CD4-positive, alpha-beta T cell treated with Interleukin-15 for 4 hours (primary cell): ENCODE results near the gene SUSD3.

Experiments used
- DNase-seq: peaks from one replicate; pipeline ENCODE4 v3.0.0-alpha.2; 2020; ENCODE audit warnings: low spot score

SUSD3 gene

DNA sequence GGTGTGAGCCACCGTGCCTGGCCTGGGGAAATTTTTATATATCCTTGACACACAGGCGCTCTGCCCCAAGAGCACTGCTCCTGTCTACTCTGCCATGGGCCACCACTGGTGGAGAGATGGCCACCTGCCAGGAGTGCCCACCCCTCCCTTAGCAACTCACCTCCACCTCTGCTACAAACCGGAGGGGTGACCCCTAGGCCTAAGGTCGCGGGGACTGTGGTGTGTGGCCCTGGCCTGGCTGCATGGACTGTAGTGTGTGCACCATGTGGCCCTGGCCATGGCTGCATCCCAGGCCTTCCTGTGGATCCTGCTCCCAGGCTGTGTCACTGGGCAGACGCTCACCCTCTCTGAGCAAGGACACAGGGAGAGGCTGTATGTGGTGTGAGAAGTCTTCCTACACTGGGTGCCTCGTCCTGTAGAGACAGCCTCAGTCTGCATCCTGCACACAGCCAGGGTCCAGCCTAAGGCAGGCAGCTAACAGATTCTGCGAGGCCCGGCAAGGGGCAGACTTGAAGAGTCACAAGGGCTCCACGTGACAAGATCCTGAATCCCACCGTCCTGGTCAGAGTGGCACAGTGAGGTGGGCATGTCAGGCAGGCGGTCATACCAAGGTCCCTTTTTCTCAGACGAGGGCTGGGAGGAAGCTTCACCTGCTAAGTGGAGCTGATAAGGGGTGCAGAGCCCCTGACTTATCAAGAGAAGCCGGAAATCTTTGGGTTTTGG lies 65.2 kb downstream of the SUSD3 start:
- no peak for DNase-seq

DNA sequence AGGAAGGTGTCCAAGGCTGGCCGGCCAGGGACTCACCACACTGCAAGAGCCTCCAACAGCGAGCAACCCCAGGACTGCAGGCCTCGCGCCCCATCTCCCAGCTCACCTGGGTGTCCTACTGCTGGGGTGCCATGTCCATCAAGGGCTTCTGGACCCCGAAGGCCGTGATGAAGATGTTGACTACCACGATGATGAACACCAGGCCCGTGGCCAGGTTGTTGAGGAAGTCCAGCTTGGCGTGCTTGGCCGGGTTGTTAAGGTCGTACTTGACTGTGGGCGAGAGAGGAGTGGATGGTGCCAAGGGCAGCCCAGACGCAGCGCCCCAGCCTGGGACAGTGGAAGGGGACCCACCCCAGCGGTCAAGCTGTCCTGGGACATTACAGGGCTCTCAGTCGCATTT lies 66.3 kb downstream of the SUSD3 start:
- DNase-seq: no peak

DNA sequence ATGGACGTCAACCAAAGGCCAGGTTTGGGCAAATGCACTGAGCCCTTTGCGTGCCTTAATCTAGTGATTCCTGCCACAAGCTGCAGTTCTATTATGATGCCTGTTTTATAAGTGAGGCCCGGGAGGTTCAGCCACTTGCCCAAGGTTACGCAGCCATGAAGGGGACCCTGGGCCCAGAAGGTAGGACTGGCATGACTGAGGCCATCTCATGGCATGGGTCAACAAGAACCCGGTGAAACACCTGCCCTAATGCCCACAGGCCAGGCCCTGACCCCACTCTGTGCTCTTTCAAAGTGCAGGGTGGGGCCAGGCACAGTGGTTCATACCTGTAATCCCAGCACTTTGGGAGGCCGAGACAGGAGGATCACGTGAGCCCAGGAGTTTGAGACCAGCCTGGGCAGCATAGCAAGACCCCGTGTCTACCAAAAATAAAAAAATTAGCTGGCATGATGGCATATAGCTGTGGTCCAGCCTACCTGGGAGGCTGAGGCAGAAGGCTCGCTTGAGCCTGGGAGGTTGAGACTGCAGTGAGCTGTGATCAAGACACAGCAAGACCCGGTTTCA lies 66.9 kb downstream of the SUSD3 start:
- DNase-seq: no peak

DNA sequence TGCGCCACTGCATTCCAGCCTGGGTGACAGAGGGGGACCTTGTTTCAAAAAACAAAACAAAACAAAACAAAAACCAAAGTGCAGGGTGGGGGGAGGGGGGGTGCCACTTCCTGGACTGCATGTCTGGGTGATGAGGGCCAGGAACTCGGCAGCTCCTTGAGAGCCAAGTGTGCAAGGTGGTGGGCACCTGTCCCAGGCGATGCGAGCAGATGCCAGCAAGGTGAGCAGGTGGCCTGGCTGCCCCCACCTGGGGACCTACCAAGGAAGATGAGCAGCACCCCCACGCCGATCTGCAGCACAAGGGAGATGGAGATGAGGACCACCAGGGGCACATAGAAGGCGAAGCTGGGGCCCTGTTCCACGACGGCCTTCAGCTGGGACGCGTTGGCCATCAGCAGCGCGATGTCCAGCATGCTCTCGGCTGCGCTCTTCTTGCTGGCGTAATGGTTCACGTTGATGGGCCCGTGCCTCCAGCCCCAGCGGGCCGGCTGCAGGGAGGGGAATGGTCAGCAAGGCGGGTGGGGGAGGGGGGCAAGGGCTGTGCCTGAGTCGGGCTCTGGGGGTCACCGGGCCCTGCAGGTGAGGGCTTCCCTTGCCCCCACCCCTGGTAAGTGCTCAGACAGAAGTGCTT lies 67.8 kb downstream of the SUSD3 start:
- DNase-seq: no peak

DNA sequence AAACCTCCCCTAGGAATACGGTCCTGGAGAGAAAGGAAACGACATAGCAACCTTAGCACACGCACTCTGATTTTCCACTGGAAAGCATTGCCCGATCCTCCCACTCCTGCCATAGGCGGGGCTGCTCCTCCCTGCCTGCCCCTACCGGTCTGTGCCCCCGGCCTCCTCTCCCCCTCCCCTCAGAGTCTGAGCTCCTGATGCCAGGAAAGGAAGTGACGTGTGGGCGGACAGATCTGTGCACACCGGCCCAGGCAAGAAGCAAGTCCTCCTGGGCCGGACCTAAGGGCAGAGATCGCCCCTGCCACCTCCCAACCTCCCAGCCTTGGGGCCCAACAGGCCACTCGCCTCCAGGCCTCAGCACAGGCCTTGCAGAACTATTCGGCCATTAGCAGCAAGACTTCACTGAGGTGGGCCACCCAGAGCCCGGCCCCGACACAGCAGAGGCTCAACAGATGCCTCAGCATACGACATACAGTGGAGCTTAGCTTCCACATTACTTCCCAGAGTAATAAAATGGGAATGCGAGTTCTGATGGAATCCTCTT lies 68.4 kb downstream of the SUSD3 start:
- DNase-seq: no peak

DNA sequence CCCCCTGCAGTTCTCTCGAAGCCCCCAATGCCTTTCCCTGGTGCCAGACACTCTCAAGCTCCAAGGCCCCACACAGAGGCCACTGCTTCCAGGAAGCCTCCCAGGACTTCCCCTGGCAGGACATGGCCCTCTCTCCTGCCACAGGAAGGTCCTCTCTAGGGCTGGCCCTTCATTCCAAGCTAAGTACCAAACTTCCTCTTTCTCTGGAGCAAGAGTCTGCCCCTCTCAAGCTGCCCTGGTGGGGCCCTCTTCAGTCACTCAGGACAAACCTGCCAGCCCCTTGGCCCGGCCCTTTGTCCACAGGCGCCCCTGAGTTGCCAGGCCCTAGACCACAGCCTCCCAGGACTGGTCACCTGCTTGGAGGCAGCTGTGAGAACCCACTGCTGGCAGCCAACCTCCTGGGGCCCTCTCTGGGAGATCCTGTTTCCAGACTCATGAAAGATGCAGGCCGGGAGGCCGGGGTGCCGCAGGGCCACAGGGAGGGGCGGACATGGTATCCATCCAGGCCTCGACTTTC lies 69.0 kb downstream of the SUSD3 start:
- DNase-seq: no peak

DNA sequence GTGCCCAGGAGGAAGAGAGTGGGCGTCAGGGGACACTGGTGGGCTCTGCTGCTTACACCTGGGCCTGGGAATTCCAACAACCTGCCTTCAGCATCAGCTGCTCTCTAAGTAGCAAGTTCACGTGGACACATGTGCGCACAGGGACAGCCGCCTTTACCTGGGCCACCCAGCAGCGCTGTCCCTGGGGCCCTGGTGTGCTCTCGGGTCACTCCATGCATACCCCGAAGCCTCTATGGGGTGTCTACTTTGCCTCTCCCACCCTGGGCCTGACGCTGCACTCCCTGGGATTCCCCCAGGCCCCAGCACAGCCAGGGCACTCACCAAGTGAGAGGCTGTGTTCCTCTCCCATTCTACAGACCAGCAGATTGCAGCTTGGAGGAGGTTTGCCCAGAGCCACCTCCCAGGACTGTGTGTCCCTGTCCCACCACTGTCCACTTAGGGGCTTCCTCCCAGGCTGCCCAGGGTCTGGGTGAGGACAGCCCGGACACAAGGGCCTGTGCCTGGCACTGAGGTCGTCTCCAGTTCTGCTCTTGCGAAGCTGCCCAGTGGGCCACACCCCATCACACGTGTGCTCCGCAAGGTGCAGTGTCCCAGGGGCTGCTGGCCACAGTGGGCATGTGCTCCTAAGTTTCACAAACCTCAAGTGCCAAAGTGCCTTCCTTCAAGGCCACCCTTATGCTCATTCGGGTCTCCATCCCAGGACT lies 69.7 kb downstream of the SUSD3 start:
- DNase-seq: no peak

DNA sequence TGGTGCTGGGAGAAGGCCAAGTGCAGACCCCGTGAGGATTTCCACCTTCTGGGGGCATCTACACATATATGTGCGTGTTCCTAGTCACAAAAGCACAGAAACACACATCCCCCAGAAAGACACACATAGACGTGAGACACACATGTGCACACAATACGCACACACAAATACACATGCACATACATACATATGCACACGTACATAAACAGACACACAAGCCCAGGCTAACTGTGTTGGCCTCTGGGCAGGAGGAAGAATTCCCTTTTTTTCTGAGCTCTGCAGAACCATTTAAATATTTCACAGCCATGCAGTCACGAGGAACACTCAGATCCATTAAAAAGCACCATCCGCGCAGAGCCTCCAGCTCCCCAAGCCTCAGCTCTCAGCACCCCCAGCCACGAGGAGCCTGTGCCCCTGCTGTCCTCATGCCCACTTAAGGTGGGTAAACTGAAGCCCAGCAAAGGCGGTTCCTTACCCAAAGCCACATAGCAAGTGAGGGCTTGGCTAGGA lies 70.3 kb downstream of the SUSD3 start:
- DNase-seq: no peak

GRCh38 chr9:93129286-93129685 lies 70.8 kb downstream of the SUSD3 start:
- DNase-seq: no peak

GRCh38 chr9:93129691-93130500 lies 71.4 kb downstream of the SUSD3 start:
- no peak for DNase-seq

GRCh38 chr9:93130861-93131481 lies 72.5 kb downstream of the SUSD3 start:
- DNase-seq: no peak

- DNase-seq: no peak
These were observed 73.2 kb downstream of the SUSD3 start for GRCh38 chr9:93131599-93132286.

DNA sequence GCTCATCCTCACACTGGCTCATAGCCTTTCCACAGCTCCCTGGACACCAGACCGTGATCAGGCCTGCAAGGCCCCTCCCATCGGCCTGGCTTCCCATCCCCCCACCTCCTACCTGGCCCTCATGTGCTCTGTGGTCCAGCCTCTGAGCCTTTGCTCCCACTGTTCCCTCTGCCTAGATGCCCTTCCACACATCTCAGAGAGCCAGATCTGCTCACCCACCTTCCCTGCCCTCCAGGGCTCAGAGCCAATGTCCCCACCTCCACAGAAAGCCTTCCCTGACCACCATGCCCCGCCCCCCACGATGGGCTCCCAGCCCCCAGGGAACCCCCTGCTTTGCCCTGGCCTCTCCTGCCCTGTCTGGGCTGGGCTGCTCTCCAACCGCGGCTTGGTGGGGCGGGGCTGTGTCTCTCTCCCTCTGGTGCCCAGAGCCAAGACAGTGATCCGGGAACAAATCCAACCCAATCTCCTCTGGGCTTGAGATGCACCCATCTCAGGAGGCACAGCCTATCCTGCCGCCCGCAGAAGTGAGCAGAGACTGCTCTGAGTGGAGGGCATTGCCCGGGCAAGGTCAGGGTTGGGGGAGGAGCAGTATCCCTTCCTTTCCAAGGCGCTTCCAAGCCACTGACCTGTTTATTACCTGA lies 73.9 kb downstream of the SUSD3 start:
- DNase-seq: no peak

DNA sequence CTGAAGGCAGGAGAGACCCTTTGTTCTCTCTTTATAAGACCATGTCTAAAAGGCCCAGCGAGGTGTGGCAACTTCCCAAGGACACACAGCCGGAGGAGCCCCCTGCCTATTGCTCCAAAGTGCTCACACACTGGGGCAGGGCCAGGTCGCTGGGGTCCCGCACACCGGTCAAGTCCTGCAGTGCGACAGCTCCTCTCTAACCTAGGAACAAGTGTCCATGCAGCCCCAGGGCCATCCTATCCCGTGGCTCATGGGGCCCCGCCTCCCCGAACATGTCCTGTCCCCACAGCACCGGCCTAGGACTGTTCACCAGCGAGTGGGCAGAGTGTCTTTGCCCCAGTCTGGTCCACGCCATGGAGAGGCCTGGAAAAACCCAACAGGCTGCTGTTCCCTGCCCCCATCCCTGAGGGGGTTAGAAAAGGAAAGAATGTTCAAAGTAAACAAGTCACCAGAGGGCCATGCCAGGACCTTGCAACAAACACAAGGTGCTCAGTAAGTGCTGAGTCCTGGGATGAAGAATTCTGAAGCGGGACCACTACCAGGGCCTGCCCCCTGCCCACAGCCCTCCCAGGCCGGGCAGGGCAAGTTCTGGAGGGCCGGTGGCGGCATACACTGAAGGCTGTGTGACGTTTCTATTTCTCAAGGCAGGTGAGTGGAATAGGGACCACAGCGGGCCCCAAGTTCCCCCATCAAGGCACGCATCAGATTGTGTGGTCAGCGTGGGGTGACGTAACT lies 74.6 kb downstream of the SUSD3 start:
- peak; percentile 40 for DNase-seq

DNA sequence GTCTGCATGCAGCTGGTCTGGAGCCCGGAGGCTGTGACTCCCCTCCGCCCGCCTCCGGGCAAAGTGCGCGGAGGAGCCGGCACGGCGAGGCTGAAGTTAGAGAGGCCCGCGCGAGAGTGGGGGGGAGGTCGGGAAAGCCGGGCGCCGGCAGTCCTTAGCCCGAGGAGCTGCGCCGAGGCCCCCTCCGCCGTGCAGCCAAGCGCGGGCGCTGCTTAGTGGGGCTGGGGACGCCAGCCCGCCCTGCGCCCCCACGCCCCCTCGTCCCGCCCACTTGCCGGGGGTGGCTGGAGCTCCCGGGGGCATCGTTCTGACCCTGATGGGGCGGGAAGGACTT lies 75.1 kb downstream of the SUSD3 start:
- DNase-seq: no peak

- peak; percentile 84 for DNase-seq
These were observed 75.7 kb downstream of the SUSD3 start, which contains the start of gene NINJ1 for GRCh38 chr9:93134015-93134739. NINJ1 (minus strand) TSS chr9:93134251; CDS start chr9:93134217, 34 bp downstream.
